ENCODE results near the gene SDHB.

- TF ChIP-seq CTCF (IDR thresholded peaks at IDR 0.05; ENCODE audit: low read depth, low read length), result no peak
- no peak for TF ChIP-seq EZH2phosphoT487 (IDR thresholded peaks at IDR 0.05; ENCODE audit: low read depth)
Observed at GRCh38 chr1:17001760-17002523, 51.9 kb downstream of the SDHB start.

All from OCI-LY3 (cell line).